HG03060 (cell line): ENCODE results near the gene TLL1.

Source experiments
- ATAC-seq: cut with Tn5 transposase; IDR thresholded peaks from one replicate; pipeline ENCODE4 v1.9.1; 2021; ENCODE audit warnings: low read depth, moderate number of reproducible peaks; ENCODE audit not compliant: unreplicated experiment

Gene TLL1

DNA sequence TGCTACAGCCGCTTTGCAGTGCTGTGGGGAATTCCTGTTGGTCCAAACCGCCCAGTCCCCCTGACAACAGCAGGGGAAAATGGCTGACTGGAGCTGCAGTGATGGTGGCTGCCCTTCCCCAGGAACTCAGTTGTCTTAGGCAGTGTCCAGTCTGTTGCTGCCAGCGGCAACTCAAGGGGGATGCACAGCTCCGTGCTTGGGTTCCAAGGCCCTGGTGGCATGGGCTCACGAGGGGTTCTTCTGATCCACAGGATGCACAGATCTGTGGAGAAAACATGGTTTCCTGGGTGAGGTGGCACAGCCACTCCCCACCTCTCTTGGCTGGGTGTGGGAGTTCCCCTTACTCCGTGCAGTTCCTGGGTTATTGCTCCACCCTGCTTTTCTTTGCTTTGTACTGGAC lies 261.2 kb downstream of the TLL1 start:
- ATAC-seq, result no peak

DNA sequence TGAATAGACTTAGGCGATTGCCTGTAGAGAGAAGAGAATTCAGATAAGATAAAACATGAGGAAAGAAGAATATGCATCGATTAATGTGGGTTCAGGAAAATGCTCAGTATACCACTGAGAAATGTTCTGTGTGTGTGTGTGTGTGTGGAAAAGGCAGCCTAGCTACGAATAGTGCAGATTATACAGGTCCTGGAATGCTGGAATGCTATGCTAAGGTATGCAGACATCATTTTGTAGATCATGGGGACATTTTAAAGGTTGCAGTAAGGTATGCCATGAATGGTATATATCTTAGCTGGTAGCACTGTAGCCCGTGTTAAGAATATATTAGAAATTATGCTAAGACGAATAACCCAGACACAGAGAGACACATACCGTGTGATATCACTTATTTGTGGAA lies 267.9 kb downstream of the TLL1 start:
- no peak for ATAC-seq

DNA sequence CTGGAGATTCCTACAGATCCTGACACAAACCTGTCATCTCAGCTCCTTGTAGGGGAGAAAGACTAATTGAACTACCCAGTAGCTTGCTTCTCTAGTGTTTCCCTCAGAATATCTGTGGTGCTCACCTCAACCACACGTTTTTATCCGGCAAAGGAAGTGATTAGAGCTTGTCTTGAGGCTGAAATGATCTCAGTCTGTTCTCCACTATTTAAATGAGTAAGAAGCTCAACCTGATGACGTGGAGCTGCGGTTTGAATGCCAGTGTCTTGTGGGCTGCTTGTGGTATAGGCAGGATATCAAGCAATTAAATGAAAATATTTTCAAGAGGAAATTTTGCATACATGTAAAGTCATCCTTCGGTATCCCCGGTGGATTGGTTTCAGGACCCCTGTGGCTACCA lies 270.2 kb downstream of the TLL1 start:
- no peak for ATAC-seq

DNA sequence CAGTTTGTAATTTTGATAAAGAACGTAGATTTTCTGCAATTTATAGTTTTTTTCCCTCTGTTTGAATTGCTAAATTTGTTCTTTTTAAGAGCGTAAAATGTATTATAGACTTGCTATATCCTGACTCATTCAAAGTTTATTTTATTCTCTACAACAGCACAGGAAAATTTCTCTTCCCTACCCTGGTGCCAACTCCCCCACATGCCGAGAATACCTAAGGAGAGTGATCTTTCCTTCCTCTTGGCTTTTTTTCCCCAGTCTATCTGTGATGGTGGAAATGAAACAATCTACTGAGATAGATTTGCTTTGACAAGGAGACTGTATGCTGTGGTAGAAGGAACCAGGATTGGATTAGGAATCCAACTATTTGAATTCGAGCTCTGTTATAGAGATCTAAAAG lies 271.6 kb downstream of the TLL1 start:
- no peak for ATAC-seq

DNA sequence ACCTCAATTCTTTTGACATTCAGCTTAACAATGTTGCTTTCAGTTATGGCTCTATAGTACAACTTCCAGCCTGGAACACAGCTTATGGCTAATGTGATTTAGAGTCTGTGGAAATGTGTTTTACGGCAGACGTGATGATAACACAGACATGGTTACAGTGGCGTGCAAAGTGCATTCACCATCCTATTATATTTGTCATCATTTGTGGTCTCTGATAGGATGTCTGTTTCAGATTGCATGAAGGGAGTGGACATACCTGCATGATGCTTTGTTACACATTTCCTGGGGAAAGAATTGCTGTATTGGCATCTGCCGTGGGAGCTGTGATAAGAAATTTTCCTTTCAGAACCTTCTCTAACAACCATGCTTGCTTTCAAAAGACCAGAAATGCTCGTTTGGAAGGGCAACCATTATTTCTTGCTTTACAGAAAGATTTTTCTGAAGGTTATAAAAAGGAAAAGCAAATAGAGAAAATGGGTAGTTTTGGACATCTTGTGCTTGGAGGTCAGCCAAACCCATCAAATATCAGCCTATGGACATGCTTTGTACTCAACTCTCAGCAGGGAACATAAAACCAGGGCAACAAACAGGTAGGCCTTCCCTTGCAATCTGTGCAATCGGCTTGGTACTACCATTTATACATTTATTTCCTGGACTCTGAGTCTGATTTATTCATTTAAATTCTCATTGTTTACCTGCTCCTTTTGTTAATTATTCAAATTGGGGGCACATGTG lies 273.9 kb downstream of the TLL1 start:
- ATAC-seq, result no peak
